Uterus (tissue), 2 donors: Measurements from ENCODE around the gene KCNH4.

Experiments
- CTCF ChIP-seq, 4 experiments: fragments of 200-600 bp in 2 of 4; fragments of 450-650 bp in 2 of 4; sonication (generic) in 2 of 4; IDR thresholded peaks; one replicate each; pipeline ENCODE4 v1.5.1; 2016 to 2019; ENCODE audit warnings: antibody characterized with exemption in 4 of 4, mild to moderate bottlenecking in 2 of 4, moderate library complexity in 1 of 4
- POLR2A ChIP-seq, 2 donors: fragments of 450-650 bp; IDR thresholded peaks; one replicate each; pipeline ENCODE4 v1.6.1; 2016; ENCODE audit warnings: antibody characterized with exemption in 2 of 2, mild to moderate bottlenecking in 1 of 2, moderate library complexity in 1 of 2

GRCh38 chr17:42169351-42169750 lies 11.6 kb downstream of the KCNH4 start:
- no peak for TF ChIP-seq CTCF (IDR thresholded peaks at IDR 0.05)
- TF ChIP-seq POLR2A (IDR thresholded peaks at IDR 0.05): no peak
